Islet precursor cell (in vitro differentiated cells): ENCODE results near the gene PTPRG.

Experiments
- DNase-seq: peaks from one replicate; pipeline ENCODE4 v3.0.0-alpha.2; 2018

The PTPRG gene

DNA sequence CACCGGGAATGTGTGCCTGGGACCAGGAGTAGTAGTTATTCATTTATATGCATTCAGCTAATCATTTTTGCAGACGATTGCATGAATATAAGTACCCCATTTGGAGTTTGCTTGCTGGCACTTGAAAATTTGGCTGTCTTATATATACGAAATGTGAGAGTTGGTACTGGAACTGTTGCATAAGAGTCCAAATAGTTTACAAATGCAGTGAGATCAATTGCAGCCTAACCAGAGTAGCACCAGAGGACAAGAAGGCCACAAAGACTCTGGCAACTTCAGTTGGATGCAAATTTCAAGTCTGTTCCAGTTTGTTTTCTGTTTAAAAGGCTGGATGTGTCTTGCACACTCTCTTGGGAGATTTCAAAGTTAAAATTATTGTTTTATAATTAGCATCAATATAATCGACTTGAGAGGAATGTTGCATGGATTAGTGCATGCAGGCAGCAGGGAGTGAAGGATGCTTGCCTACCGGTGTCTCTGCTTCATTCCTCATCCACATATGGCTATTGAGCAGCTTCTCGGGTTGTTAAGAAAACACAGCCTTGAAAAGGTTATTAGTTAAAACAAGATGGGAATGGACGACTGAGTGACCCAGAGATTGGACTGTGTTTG lies 213.0 kb downstream of the PTPRG start:
- no peak for DNase-seq

DNA sequence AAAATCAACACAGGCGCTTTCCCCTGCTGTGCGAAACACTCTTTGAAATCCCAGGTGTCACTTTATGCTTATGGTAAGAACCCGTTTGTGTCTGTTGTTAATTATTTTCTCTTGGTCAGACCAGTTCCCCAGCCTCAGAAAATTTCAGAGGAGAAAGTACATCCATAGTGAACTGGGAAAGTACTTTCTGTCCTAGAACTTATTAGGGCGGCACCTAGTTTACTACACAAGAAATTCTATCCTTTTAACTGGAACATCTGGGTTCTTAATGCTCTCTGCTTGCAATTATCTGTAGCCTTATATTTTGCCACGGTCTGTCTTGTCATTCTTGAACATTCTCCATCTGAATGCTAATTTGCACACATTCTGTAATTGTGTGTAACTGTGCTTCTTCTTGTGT lies 215.0 kb downstream of the PTPRG start:
- DNase-seq = no peak

DNA sequence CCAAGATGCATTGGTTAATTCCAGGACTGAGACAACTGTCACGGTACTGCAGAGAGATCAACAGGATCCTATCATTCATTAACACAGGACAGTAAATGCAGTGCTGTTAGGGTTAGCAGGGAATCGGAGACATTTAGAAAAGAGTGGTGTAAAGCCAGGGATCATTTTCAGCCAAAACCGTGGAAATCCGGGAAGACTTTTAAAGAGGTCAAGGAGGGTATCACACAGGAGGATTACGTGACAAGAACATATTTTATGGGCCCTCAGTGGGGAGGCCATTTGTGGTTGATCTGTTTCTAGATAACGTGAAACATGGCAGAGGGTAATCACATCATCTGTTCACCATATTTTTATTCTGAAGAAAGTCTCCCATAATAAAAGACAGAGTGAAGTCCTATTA lies 216.1 kb downstream of the PTPRG start:
- DNase-seq = no peak

DNA sequence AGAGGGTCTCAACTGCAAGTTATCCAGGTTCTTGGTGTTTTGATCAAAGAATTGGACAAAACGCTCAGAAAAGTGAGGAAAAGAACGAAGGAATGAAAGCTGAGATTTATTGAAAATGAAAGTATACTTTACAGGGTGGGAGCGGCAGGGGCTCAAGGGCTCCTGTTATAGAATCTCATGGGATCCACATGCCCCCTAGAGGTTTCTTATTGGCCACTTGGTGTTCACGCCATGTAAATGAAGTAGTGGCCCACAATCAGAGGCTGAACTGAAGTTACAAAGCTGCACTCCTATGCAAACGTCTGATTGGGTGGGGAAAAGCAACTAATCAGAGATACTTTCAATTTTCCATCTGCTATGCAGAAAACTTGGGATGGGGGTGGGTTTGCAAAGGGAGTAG lies 216.7 kb downstream of the PTPRG start:
- no peak for DNase-seq

DNA sequence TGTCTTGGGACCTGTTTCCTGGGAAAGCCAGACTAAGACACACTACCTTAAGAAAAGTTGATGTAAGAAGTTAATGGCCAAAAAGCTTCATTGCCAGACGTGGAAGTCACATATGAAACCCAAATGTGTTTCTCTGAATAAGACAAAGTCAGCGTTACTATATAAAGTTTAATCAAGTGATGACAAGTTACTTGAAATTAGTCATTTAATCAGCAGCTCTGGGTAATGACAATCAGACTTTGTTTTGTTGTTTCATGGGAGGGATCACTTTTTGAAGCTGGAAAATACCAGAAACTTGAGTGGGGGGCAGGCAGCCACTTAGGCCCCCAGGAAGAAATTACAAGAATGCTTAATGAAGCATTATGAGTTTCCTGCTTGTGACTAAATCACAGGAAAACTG lies 218.6 kb downstream of the PTPRG start:
- no peak for DNase-seq

DNA sequence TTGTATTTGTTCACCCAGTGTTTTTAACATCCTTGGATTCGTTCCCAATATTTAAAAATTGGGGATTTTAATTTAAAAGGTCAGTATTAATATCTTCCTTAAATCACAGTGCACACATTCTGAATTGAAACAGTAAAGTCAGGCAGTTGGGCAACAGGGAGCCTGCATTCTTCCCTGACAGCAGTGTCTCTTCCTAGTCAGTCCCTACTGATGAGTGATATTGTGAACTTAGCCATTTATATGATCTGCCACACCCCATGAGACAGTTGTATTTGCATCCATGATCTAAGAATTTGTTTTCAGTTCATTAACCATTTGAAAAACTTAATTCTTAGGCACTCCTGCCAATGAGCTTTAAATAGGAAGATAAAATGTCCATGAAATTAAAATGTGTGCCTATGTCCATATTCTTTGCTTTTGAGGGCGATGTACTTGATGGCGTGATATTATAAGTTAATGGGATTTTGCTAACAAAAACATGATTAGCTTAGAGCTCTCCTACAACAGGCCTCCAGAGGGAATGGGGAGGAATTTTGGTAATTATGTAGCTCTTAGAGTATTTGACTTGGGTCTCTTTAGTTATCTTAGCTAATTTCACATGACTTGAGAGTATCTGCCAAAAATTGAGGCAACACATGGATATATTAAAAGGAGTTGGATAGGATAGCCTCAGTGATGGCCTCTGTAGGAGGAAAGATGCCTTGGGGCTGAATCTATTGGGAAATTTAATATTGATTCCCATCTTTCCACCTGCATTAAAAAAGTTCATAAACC lies 219.3 kb downstream of the PTPRG start:
- no peak for DNase-seq

DNA sequence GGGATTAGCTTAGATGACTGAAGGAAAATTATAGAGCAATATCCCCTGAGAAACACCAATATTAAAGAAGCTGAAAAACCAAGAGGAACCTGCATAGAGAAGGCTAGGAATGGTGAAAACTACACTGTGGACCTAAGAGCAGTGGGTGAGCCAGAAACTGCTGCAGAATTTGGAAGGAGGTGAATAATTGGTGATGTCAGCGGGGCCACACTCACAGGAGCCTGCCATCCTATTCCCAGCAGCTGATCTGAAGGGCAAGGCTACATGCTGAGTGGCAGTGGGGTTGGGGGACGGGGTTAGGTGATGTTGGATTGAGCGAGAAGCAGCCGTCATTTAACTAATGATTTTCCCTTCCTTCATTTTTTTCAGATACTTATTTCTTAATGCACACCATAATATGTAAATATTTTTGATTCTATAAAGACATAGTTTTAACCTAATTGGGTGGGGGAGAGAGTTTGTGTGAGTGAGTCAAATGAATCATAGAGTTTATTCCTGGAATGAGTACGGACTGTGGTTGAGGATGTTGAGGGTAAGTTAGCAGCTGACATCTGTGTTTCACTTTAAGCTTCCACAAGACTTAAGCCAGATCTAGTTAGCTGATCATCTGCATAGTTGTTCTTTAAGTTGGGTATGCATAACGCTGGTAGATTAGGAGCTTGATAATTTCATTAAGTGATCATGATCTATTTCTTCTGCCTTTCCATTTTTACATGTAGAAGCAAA lies 222.8 kb downstream of the PTPRG start:
- DNase-seq = no peak

DNA sequence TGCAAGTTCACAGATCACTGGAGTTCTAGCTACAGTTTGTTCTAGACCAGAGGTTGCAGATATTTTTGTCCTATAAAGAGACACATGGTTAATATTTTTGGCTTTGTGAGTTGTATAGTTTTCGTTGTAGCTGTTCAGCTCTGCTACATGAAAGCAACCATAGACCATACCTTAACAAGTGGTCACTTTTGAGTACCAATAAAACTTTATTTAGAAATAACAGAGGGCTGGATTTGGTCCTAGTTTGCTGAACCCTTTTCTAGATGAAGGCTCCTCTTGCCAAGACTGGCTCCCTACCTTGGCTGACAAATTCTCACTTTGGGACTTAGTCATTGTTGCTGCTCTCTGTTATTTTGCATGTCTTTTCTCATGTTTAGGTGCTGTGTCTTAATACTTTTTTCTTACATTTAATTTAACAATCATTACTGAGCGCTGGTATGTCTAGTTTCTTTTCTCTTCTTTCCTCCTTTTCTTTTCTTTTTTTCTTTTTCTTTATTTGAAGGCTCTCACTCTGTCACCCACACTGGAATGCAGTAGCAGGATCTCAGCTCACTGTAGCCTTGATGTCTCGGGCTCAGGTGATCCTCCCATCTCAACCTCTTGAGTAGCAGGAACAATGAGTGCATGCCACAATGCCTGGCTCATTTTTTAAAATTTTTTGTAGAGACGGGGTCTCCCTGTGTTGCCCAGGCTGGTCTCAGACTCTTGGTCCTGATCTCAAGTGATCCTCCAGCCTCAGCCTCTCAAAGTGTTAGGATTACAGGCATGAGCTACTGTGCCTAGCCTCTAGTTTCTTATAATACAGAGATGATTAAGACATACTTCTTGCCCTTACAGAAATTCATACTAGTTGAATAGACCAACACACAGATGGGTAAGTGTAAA lies 227.5 kb downstream of the PTPRG start:
- no peak for DNase-seq

DNA sequence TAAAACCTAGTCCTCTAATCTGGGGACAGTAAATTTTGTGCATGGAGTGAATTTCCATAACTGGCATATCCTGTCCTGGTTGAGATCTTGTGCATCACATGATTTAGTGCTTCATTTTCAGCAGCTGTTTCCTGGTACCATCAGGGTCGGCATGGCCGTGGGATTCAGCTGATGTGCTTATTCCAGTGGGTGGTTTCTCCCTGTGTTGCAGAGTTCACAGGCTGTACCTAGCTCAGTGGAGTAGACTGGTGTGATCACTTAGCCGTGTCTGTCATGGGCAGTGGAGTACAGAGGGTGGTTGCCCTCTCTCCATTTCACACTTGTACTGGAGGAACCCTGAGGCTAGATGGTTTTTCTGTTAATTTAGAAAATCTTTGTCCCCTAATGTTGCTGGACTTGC lies 228.5 kb downstream of the PTPRG start:
- DNase-seq = no peak

DNA sequence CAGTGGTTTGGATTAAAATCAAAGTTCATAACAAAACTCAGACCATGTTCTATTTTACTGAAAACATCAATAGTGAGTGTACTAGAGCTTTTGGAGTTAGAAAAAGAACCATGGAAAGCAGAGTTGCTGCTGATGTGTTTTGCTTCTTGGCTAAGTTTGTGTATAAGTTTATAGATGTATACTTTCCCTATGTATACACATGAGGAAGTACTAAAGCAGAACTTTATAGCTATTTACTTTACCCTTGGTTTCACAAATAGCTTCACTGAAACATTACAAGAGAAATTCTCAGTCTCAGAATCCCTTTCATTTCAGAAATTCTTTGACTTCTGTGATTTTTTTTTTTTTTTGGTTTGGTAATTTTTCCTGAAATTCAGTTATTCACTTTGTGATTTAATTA lies 229.0 kb downstream of the PTPRG start:
- no peak for DNase-seq

DNA sequence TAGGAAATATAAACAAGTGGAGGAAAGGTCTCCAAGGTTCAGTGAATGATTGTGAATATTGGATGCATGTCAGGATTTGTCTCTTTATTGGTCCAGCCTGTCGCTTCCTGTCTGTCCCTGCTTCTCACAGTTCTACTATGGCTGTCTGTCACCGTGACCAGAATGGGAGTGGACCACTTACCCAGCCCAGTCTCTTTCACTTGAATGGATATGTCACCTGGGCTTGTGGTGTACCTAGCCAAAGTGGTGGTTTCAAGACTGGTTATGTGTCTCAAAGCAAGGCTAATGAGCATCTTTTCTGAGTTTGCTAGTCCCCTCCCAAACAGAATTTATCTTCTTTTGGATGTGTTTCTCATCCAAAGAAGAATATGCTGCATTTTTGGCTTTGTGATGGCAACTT lies 231.7 kb downstream of the PTPRG start:
- DNase-seq = no peak

DNA sequence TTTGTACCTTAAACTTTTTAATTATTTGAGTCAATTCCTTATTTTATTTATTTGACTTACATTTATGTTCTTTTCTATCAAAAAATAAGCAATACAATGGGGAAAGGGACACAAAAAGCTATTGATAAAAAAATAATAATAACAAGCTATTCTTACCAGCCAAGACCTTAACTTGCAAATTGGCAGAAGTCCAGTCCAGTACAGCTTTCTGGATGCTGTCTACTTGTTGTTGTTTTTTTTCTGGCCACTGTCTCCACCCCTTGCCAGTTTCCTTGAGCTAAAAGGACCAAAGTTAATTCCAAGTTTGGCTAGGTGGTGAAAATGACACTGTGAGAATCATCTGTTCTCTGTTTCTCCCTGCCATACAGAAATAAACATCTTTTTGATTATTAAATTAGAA lies 232.2 kb downstream of the PTPRG start:
- DNase-seq = no peak

DNA sequence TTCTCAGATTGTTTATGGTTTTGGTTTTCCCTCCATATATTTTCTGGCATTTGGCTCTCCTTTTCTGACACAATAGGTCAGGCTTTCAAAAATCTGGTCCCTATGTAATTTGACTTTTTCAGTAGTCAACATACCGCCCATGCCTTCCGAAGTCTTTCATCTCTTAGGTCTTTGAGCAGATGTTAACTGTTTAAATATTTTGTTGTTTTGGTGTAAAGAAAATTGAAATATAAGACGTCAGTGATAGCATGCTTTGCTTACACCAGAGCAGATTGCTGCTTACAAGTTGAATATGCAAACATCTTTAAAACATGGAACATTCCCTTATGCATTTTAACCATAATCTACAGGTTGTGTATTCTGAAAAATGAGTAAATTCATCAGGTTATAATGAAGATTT lies 233.0 kb downstream of the PTPRG start:
- no peak for DNase-seq

DNA sequence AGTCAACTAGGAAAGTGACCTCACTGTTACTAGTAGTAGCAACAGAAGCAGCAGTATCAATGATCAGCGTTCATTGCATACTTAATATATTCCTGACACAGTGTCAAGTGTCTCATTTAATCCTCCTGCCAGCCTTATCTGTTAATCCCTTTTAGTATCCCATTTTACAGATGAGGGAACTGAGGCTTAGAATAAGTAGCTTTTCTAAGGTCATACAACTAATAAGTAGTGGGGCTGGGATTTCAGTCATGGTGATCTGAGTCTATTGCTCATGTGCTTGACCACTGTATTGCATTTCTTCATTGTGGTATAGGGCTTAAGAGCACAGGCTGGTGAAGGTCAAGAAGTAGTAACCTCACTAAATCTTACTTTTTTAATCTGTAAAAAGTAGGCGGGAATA lies 233.6 kb downstream of the PTPRG start:
- no peak for DNase-seq

DNA sequence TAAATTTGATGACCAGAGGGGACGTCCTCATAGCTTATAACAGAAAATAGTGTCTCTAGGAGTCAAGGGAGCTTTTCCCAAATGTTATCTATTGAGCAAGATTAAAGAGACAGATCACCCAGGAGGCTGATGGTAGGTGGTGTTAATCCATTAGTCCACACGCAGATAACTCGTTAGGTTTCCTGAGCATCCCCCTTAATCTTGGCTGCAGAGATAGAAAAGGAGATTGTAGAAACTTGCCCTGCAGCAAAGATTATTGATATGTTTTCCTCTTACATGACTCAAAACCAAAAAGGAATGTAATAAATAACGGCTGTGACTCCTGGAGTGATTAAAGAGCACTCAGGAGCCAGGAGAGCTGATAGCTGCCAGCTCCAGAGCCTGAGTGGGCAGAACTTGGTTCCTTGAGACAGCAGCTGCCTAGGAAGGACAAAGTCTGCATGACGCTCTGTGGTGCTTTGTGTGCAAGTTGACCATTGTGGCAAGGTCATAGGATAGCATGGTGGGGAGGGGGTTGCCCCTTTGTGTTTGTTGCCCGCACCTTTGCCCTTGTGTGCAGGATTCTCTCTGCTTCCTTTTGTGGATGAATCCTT lies 234.8 kb downstream of the PTPRG start:
- DNase-seq = peak; percentile 67

DNA sequence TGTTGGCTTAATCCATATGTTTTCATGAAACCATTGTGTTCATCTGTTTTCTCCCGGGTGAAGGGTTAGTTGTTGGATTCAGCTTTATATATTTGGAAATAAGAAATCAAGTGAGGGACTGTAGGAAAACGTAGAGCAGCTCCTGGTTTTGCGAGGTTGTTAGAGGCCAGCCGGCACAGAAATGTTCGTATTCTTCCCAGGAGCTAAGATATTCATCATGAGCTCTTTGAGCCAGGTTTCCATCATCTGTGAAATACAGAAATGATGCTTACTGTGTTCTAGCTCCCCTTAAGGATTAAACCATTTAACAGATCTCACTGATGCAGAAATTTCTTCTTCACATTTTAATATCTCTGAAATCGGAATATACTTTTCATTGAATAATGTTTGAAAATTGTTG lies 235.5 kb downstream of the PTPRG start:
- DNase-seq = no peak

DNA sequence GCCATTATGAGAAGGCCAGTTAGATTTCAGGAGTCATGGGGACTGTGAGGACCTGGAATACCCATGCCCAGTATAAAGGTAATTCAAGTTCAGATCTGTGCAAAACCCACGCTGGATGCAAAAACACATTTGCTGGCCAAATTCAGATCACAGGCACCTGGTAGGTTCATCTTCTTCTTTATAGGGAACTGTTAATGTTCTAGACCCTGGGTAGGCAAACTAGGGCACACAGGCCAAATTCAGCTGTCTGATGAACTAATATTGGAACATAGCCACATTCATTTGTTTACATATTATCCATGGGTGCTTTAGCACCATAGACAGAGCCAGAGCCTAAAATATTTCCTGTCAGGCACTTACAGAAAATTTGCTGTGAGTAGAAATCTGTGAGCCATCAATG lies 241.4 kb downstream of the PTPRG start:
- DNase-seq = no peak

DNA sequence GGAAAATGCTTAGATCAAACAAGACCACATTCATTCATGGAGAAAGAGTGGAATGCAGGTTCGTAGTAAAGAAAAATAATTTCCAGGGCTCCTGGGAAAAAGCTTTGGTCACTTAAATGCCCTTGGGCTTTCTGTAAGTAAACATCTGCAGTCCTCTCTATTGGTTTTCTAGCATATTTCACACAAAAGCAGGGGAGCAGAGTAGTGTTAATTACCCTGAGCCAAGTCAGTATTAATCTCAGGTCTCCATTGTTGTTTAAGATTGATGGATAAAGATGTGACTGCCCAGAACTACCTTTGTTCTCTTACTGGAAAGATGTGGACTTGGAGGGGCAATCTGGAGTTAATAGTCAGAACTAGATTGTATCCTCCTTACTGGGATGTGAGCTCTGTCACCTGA lies 242.6 kb downstream of the PTPRG start:
- no peak for DNase-seq

DNA sequence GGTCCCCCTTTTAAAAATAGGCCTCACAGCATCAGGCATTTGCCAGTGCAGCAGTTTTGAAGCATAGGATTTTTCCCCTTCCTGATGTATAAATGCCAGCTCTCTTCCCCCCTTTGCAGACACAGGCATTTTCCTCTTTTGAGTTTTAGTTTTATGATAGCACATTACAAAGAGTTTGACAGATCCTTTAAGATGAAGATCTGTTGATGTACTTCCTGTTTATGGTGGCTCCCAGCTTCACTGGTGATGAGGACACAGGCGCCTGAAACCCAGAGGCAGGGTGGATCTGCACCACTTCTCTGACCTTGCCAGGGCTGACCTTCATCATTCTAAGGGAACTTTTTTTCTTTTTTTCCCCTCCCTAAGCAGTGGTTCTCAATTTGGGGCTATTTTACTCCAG lies 243.4 kb downstream of the PTPRG start:
- no peak for DNase-seq

DNA sequence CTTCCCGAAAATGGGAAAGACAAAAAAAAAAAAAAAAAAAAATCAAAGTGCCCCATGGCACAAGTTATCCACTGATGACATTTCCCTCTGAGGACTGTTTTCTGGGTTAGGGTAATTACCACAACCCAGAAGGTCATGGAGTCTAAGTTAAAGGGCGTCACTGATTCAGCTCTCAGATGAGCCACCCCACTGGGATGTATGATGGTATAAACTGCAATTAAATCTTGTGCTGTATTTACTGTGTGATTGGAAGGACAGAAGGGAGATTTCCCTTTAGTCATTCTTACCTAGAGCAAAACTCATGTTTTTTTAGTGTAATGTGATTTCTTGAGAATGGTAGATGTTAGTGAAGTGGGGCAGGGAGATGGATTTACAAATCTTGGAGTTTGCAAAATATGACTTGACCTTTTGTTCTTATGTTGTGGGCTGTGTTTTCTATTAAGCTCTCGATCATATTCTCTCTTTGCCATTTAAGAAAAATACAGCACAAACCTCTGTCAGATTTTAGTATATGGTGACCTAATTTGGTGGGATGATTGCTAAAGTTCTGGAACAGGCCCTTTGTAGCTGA lies 244.2 kb downstream of the PTPRG start:
- no peak for DNase-seq

DNA sequence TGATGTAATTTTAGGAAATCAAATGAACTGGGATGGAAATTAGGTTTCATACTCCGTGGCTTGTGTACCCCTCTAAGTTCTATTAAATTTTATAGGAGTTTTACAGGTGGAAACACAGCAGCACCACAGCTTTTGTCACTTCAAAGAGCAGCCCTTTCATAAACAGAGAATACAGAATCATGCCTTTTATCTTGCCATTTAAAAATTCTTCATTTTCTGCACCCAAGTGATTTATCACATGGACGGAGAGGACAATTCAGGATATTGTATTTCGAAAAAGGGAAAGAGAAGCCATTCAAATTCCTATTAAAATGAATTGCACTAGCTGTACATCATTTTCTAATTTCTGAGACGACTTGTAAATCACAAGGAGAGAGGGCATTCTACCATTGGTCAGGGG lies 245.4 kb downstream of the PTPRG start:
- DNase-seq = no peak

DNA sequence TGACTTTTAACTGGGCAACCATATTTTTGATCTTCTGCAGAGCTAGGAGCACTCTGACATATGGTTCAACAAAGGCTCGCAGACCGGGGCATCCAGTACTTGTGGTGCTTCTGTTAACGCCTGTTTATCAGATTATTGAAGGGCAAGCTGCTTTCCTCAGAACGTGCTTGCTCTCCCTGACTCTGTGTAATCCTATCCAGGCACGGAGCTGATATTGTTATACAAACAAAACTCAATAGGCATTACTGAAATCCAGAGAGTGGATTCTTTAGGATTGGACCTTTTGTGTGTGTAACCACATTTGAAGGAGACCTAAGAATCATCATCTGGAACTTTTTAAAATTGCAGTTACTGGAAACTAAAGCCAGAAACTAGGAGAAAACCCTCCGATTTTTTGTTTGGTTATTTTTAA lies 246.5 kb downstream of the PTPRG start:
- DNase-seq = no peak

DNA sequence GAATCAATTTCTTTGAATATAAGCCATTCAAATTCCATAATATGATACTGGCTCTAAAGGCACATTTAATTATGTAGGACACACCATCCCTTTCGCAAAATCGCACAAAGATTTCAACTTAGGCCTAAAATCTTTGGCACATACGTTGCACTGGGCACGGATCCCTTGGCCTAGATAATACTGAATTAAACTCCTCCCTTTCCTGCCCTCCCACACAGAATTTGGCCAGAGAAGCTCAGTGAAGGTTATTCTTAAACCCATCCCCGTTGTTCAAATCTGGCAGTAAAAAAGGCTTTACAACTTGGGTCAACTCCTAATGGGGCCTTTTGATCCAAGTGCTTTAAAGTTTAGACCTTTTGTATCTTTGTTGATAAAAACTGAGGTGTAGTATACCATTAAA lies 247.2 kb downstream of the PTPRG start:
- no peak for DNase-seq
